ENCODE measurements around the gene CTSF. TPM values are rescaled to one million over a fixed set of nuclear protein-coding genes. Genes with fewer than 3 reads are reported as not detected.

Gene CTSF
- total and polyA plus RNA-seq, 2 of the 8 experiments (the other 6 are each of a cell fraction or from before 2014, with no cell fraction given) = 0.58 to 2.3 TPM

DNA sequence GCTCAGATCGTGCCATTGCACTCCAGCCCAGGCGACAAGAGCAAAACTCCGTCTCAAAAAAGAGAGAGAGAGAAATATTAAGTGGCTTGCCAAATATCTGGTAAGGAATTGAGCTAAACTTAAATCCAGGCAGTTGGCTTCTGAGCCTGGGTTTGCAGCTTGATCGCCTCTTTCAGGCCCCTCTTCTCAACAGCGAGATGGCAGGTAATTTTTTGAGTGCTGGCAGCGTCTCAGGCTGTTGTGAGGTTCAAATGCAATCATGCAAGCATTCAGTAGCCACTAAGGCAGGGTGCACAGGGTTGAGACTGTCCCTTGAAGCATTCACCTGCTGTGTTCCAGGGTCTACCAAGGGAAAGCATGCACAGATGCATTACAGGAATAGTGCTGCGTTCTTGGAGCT lies 670 bp upstream of the CTSF start:
- H2BK120ac ChIP-seq (replicated peaks; ENCODE audit: low read depth, low read length) = peak overlapping the region; percentile 74
- no peak overlapping the region for H3K23ac ChIP-seq (ENCODE audit: insufficient read length)
- peak overlapping the region; percentile 63; the same call in 1 of the 2 replicates for H2BK20ac ChIP-seq (ENCODE audit: low read length)
- H2AFZ ChIP-seq (ENCODE audit: low read length) = no peak overlapping the region
- DNase-seq (ENCODE audit: low read depth in 1 of 2, low spot score in 2 of 2) = no peak
- H2BK5ac ChIP-seq (ENCODE audit: low read depth, low read length) = peak overlapping the region; percentile 2; the same call in 1 of the 2 replicates
- POLR2A ChIA-PET (ENCODE audit: partially characterized antibody) = interaction anchor here (0.6 to 4.8 kb wide), 14 partner anchors 8 to 109 kb away, joined by 3 to 51 read pairs (median 9); partner anchors contain the start of genes ACTN3, CCDC87, CCS and RBM14
- no peaks in the 10 kb centered on the region for H3K27me3 ChIP-seq (replicated peaks in 1 of 4; ENCODE audit: control insufficient read depth in 3 of 4, extremely low read depth in 1 of 4, insufficient read depth in 3 of 4, low read length in 3 of 4)
- peaks cover 3 to 4% of the 10 kb centered on the region in 2 experiments; a peak in 1 of 4 replicates for H3K9me3 ChIP-seq (ENCODE audit: insufficient read depth in 2 of 2, low read depth in 1 of 2, low read length in 1 of 2)
- peaks cover 11 to 20% (median 14%) of the 10 kb centered on the region in 4 experiments; a peak in 6 of 7 replicates for H3K4me1 ChIP-seq (replicated peaks in 1 of 4; ENCODE audit: control insufficient read depth in 3 of 4, insufficient read depth in 4 of 4, low read length in 3 of 4)
- H3K23me2 ChIP-seq (ENCODE audit: low read depth, low read length) = no peaks in the 10 kb centered on the region
- H3K79me1 ChIP-seq (ENCODE audit: low read depth, low read length) = no peaks in the 10 kb centered on the region
- no peak overlapping the region for H2AK5ac ChIP-seq (ENCODE audit: low read depth, low read length)
- H3K4me2 ChIP-seq (ENCODE audit: insufficient read depth in 1 of 2, low read depth in 2 of 2, low read length in 2 of 2) = no peak overlapping the region
- CTCF ChIA-PET (ENCODE audit: partially characterized antibody) = interaction anchor here (0.8 to 4.6 kb wide), 6 partner anchors 10 to 112 kb away, joined by 3 to 46 read pairs (median 3); partner anchors contain the start of genes CCDC87 and CCS
- H4K20me1 ChIP-seq (replicated peaks in 1 of 2; ENCODE audit: control insufficient read depth in 1 of 2, insufficient read depth in 2 of 2, low read length in 2 of 2) = no peaks in the 10 kb centered on the region
- peak overlapping the region; percentile 71; the same call in 1 of the 2 replicates for H3K18ac ChIP-seq (ENCODE audit: extremely low read depth, low read length)
- no peak overlapping the region; the same call in 1 of the 2 replicates for H3K27ac ChIP-seq (ENCODE audit: low read depth, low read length)
- no peaks in the 10 kb centered on the region for H3K79me2 ChIP-seq (ENCODE audit: control insufficient read depth in 1 of 2, insufficient read depth in 2 of 2, low read length in 2 of 2)
- no peak overlapping the region for H3K4me3 ChIP-seq (ENCODE audit: extremely low read depth in 1 of 4, insufficient read depth in 2 of 4, low read depth in 3 of 4, low read length in 4 of 4)
- H3K36me3 ChIP-seq (ENCODE audit: control insufficient read depth in 2 of 4, insufficient read depth in 4 of 4, low read length in 3 of 4) = no peaks in the 10 kb centered on the region
- H3K56ac ChIP-seq (replicated peaks; ENCODE audit: insufficient read length, low read depth, low read length) = no peak overlapping the region
- H2BK12ac ChIP-seq (ENCODE audit: low read depth, low read length) = peak overlapping the region; percentile 11; the same call in 1 of the 2 replicates
- no peak overlapping the region for H3K14ac ChIP-seq (ENCODE audit: insufficient read length)
- H4K5ac ChIP-seq (ENCODE audit: insufficient read length, low read depth, low read length) = peak overlapping the region; percentile 83
- WGBS, 2 experiments (ENCODE audit: extremely low coverage in 1 of 2, insufficient coverage in 1 of 2, insufficient read length in 1 of 2, insufficient replicate concordance in 2 of 2, low coverage in 1 of 2, low lambda C conversion rate in 2 of 2, missing lambda C conversion rate in 1 of 2) = 91% methylated on average over 7 of the region's 7 CpGs; no CpG with 5 or more reads in 1 of the 2 experiments
- H3K9ac ChIP-seq (replicated peaks in 1 of 4; ENCODE audit: extremely low read depth in 1 of 4, low read depth in 3 of 4, low read length in 3 of 4) = no peak overlapping the region
- no peak overlapping the region for H2BK15ac ChIP-seq (ENCODE audit: low read length)
- H3K4ac ChIP-seq (replicated peaks; ENCODE audit: insufficient read length, low read depth, low read length) = peak overlapping the region; percentile 94
- no peak overlapping the region for H4K8ac ChIP-seq (ENCODE audit: extremely low read depth, insufficient read depth, low read length)
- H4K91ac ChIP-seq (replicated peaks; ENCODE audit: insufficient read length, low read length) = peak overlapping the region; percentile 32
- FAIRE-seq = no peak

Measured in H1 (cell line).